Peyer's patch (tissue), 4 donors: ENCODE results near the gene NECAB2. TPM values are rescaled to one million over a fixed set of nuclear protein-coding genes. Genes with fewer than 3 reads are reported as not detected.
"Not testable (repeated sequence)": the region's sequence is repeated elsewhere in the genome, so short reads cannot be mapped to it uniquely, and the experiment has no call there.

Experiments used
- DNase-seq, 3 donors: peaks; one replicate each; pipeline ENCODE4 v3.0.0-alpha.2; 2017 to 2019
- H3K27ac ChIP-seq, 4 donors: fragments of 200-600 bp; sonication (generic); one replicate each; pipeline ENCODE4 v1.5.1; 2016 to 2019
- H3K27me3 ChIP-seq, 2 donors: fragments of 200-600 bp; sonication (generic); one replicate each; pipeline ENCODE4 v1.5.1; 2019
- H3K36me3 ChIP-seq, 3 donors: fragments of 200-600 bp; sonication (generic); one replicate each; pipeline ENCODE4 v1.5.1; 2016 to 2019
- H3K4me1 ChIP-seq, 4 donors: fragments of 200-600 bp; sonication (generic); one replicate each; pipeline ENCODE4 v1.5.1; 2016 to 2019
- H3K4me3 ChIP-seq, 4 donors: fragments of 200-600 bp; sonication (generic); 1 replicate in 3 of 4; 2 replicates in 1 of 4; pipeline ENCODE4 v1.5.1; 2016 to 2019; ENCODE audit warnings: mild to moderate bottlenecking in 1 of 4
- H3K9me3 ChIP-seq, 4 donors: fragments of 200-600 bp; sonication (generic); one replicate each; pipeline ENCODE4 v1.5.1; 2016 to 2019; ENCODE audit warnings: mild to moderate bottlenecking in 1 of 4
- POLR2A ChIP-seq, 2 donors: fragments of 450-650 bp; IDR thresholded peaks; one replicate each; pipeline ENCODE4 v1.5.1; 2017; ENCODE audit warnings: antibody characterized with exemption in 2 of 2, mild to moderate bottlenecking in 2 of 2, moderate library complexity in 2 of 2
- total RNA-seq, 4 donors: library from RNA; depleted of rRNA; stranded (reverse); fragments of >200 nt; gene quantifications; one replicate each; pipeline ENCODE4 v1.1.0, GENCODE V29; 2016
- TF ChIP-seq, protein P1 (sequence below), 6 experiments: fragments of 450-650 bp in 4 of 6; fragments of 200-600 bp in 2 of 6; sonication (generic) in 1 of 6; IDR thresholded peaks; one replicate each; pipeline ENCODE4 v1.5.1; 2017 to 2019; ENCODE audit warnings: antibody characterized with exemption in 6 of 6, mild to moderate bottlenecking in 3 of 6, moderate library complexity in 1 of 6

The NECAB2 gene
- total RNA-seq, 4 donors from 2014 or later: 1.2 TPM; not detected in 3

DNA sequence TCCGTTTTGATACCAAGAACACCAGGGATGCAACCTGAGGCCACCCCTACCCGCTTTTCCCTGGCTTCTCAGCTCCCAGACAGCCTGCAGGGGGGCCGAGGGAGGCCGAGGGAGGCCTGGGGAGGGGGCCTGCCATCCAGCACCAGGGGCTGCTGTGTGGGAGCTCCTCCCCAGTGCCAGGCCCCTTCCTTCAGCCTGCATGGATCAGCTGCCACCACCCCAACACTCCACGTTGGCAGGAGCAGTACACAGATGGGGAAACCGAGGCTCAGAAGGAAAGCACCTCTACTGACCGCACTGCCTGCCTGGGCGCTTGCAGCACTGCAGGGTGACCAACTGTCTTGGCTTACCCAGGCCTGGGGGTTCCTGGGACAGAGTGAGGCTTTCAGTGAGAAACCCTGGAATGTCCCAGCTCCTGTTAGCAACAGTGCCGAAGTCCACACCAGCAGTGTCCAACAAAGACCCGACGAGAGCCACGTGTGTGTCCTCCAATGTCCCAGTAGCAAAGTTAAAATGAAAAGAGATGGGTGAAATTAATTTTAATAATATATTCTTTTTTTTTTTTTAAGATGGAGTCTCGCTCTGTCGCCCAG is 20.3 kb upstream of the NECAB2 start:
- no peak for DNase-seq
- Histone ChIP-seq H3K4me1 (peaks cover 0 to 17% (median 1%) of the 10 kb centered on the region in 4 donors), H3K36me3 (no peaks in the 10 kb centered on the region), H3K4me3 (no peak overlapping the region), H3K27ac (no peak overlapping the region), H3K27me3 (no peaks in the 10 kb centered on the region), H3K9me3 (no peaks in the 10 kb centered on the region)
- no peak for TF ChIP-seq POLR2A (IDR thresholded peaks at IDR 0.05)
- TF ChIP-seq, protein P1, sequence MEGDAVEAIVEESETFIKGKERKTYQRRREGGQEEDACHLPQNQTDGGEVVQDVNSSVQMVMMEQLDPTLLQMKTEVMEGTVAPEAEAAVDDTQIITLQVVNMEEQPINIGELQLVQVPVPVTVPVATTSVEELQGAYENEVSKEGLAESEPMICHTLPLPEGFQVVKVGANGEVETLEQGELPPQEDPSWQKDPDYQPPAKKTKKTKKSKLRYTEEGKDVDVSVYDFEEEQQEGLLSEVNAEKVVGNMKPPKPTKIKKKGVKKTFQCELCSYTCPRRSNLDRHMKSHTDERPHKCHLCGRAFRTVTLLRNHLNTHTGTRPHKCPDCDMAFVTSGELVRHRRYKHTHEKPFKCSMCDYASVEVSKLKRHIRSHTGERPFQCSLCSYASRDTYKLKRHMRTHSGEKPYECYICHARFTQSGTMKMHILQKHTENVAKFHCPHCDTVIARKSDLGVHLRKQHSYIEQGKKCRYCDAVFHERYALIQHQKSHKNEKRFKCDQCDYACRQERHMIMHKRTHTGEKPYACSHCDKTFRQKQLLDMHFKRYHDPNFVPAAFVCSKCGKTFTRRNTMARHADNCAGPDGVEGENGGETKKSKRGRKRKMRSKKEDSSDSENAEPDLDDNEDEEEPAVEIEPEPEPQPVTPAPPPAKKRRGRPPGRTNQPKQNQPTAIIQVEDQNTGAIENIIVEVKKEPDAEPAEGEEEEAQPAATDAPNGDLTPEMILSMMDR (IDR thresholded peaks at IDR 0.05): no peak

DNA sequence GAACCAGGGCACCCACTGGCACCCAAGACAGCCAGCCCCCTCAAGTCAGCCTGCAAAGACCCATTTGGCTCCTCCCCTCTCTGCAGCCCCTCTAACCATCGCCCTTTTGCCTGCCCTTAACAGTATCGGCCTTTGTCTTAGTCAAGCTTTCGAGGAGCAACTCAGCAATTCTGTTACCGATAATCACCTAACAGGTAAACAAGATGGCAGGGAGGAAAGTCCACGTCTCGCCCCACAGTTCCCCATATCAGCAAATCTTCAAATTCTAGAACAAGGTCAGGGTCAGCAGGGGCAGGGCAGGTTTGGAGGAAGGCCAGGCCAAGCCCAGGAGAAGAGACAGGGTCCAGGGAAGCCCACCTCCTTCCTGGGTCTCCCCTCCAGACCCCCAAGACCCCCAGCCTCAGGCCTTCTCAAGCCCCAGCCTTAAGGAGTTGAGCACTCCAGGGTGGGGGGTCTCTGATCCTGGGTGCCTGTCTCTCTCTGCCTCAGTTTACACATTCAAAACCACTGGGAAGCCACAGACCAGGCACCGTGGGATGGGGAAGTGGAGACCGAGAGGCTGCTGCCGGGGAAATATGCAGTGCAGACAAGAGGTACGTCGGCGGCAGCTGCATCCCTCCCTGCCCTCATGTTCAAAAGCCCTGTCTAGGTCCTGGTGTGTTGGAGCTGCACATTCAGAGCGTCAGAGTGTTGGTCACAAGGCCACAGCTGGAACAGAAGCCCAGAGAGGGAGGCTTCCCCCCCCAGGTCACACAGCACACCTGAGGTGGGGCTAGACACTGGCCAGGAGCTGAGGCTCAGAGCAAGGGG is 18.9 kb upstream of the NECAB2 start:
- DNase-seq: peak in 2 of 3 donors; percentile 63
- H3K27me3 ChIP-seq: no peaks in the 10 kb centered on the region

DNA sequence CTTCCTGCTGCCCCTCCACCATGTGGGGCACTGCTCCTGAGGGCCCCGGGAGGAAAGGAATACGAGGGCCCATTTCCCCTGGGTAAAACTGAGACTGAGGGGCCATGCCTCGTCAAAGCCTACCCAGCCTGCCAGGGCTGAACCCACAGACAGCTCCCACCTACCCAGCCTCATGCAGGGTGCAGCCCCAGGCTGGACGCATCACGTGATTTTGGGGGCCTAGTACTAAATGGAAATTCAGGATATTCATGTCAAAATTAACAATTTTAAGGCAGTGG is 18.4 kb upstream of the NECAB2 start:
- DNase-seq: no peak
- no peaks in the 10 kb centered on the region for H3K27me3 ChIP-seq
- H3K36me3 ChIP-seq: no peaks in the 10 kb centered on the region
- no peak for TF ChIP-seq POLR2A (IDR thresholded peaks at IDR 0.05)
- TF ChIP-seq, protein P1 (IDR thresholded peaks at IDR 0.05): no peak
- H3K27ac ChIP-seq: no peak overlapping the region
- no peaks in the 10 kb centered on the region for H3K9me3 ChIP-seq
- H3K4me3 ChIP-seq: no peak overlapping the region
- H3K4me1 ChIP-seq: peaks cover 2 to 29% (median 6%) of the 10 kb centered on the region in 4 donors

More for the DNA sequence above, 18.9 kb upstream of the NECAB2 start:
- TF ChIP-seq, protein P1 (IDR thresholded peaks at IDR 0.05): no peak
- no peak for TF ChIP-seq POLR2A (IDR thresholded peaks at IDR 0.05)
- H3K4me3 ChIP-seq: no peak overlapping the region
- peak overlapping the region in 2 of 4 donors; percentile 47 to 52 for H3K27ac ChIP-seq
- no peaks in the 10 kb centered on the region for H3K9me3 ChIP-seq
- no peaks in the 10 kb centered on the region for H3K36me3 ChIP-seq
- peaks cover 0 to 25% (median 6%) of the 10 kb centered on the region in 4 donors for H3K4me1 ChIP-seq

DNA sequence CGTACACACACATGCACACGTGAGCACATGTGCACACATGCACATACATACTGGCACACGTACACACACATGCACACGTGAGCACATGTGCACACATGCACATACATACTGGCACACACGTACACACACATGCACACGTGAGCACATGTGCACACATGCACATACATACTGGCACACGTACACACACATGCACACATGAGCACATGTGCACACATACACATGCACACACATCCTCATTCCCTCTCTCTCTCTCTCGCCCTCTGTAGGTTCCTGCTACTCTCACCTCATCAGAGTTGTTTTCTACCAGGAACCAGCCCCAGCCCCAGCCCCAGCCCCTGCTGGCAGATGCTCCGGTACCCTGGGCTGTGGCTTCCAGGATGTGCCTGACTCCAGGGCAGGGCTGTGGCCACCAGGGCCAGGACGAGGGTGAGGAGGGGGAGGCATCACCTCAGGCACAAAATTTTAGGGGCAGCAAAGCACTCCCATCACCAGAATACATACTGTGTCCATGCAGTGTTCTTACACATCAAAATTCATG is 17.1 kb upstream of the NECAB2 start:
- H3K4me1 ChIP-seq: peaks cover 4 to 41% (median 6%) of the 10 kb centered on the region in 4 donors
- not testable (repeated sequence) for DNase-seq, H3K36me3 ChIP-seq, H3K4me3 ChIP-seq, H3K9me3 ChIP-seq, H3K27me3 ChIP-seq, H3K27ac ChIP-seq

DNA sequence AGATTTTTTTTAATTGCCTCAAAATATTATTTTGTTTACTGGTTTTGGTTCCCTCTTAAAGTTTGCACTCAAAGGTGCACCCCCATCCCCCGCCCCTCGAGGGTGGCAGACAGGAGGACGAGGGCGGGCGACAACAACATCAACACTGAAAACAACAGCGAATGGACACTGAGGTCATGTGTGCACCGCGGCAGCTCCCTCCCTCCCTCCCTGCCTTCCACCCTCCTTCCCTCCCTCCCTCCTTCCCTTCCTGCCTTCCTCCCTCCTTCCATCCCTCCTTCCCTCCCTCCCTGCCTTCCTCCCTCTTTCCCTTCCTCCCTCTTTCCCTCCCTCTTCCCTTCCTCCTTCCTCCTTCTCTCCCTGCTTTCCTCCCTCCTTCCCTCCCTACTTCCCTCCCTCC is 16.5 kb upstream of the NECAB2 start:
- Histone ChIP-seq H3K9me3 (no peaks in the 10 kb centered on the region), H3K27ac (no peak overlapping the region), H3K4me1 (peaks cover 4 to 41% (median 6%) of the 10 kb centered on the region in 4 donors), H3K4me3 (no peak overlapping the region), H3K36me3 (no peaks in the 10 kb centered on the region), H3K27me3 (no peaks in the 10 kb centered on the region)
- DNase-seq: no peak
- TF ChIP-seq POLR2A (IDR thresholded peaks at IDR 0.05): no peak
- TF ChIP-seq, protein P1 (IDR thresholded peaks at IDR 0.05): no peak

DNA sequence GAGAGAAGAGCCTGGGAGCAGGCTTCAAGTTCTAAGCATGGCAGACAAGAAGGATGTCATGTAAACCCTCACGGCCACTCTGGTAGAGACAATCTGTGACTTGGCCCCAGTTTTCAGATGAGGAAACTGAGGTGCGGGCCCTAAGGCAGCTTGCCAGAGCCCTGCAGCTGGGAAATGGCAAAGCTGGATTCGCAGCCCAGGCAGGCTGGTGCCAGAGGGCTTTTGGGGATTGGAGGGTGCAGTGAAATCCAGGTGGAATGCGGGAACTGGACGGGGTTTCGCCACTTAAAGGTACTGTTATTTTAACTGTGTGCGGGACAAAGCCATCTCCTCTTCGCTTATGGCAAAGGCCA is 15.5 kb upstream of the NECAB2 start:
- peaks cover 4 to 41% (median 6%) of the 10 kb centered on the region in 4 donors for H3K4me1 ChIP-seq
- no peak for DNase-seq
- H3K9me3 ChIP-seq: no peaks in the 10 kb centered on the region
- H3K36me3 ChIP-seq: peaks cover 0 to 3% (median 0%) of the 10 kb centered on the region in 3 donors
- H3K27ac ChIP-seq: peak overlapping the region in 3 of 4 donors; percentile 87 to 98 (median 94)
- no peaks in the 10 kb centered on the region for H3K27me3 ChIP-seq
- TF ChIP-seq POLR2A (IDR thresholded peaks at IDR 0.05): no peak
- TF ChIP-seq, protein P1 (IDR thresholded peaks at IDR 0.05): peak in 1 of 6 experiments; percentile 2
- H3K4me3 ChIP-seq: peak overlapping the region in 2 of 4 donors; percentile 61 to 76
